Body of pancreas (tissue), 4 donors: ENCODE measurements around the gene PCDHGA7. TPM values are rescaled to one million over a fixed set of nuclear protein-coding genes. Genes with fewer than 3 reads are reported as not detected.
"Not testable (repeated sequence)": the region's sequence is repeated elsewhere in the genome, so short reads cannot be mapped to it uniquely, and the experiment has no call there.

Experiments
- ATAC-seq: fragments of 150-250 bp; one replicate; pipeline ENCODE4 v1.9.1; 2016
- DNase-seq, 4 donors: peaks; one replicate each; pipeline ENCODE4 v3.0.0-alpha.2; 2019
- H3K27ac ChIP-seq, 4 donors: fragments of 200-600 bp; sonication (generic); 1 replicate in 3 of 4; 2 replicates in 1 of 4; pipeline versions ENCODE4 v1.5.1 to v1.6.1; 2016 to 2019; ENCODE audit warnings: mild to moderate bottlenecking in 1 of 4, mixed read lengths in 1 of 4, moderate library complexity in 1 of 4
- H3K27me3 ChIP-seq, 2 donors: fragments of 200-600 bp; sonication (generic); one replicate each; pipeline ENCODE4 v1.6.0; 2016; ENCODE audit warnings: mild to moderate bottlenecking in 1 of 2
- H3K36me3 ChIP-seq, 2 donors: fragments of 200-600 bp; sonication (generic); replicated peaks in 1 of 2; 2 replicates each; pipeline ENCODE4 v1.5.1; 2016; ENCODE audit warnings: low read depth in 2 of 2; ENCODE audit not compliant: insufficient read depth in 1 of 2
- H3K4me1 ChIP-seq: fragments of 200-600 bp; sonication (generic); one replicate; pipeline ENCODE4 v1.6.0; 2016
- H3K4me3 ChIP-seq, 2 donors: fragments of 200-600 bp; sonication (generic); 1 replicate in 1 of 2; 2 replicates in 1 of 2; pipeline ENCODE4 v1.5.1; 2016 to 2019
- H3K9me3 ChIP-seq, 3 donors: fragments of 200-600 bp; sonication (generic); 1 replicate in 2 of 3; 2 replicates in 1 of 3; pipeline ENCODE4 v1.5.1; 2016
- CTCF ChIP-seq, 7 experiments: fragments of 450-650 bp in 4 of 7; fragments of 200-600 bp in 3 of 7; sonication (generic) in 3 of 7; IDR thresholded peaks; one replicate each; pipeline ENCODE4 v1.5.1; 2016 to 2019; ENCODE audit warnings: antibody characterized with exemption in 7 of 7
- POLR2A ChIP-seq, 3 donors: fragments of 450-650 bp; IDR thresholded peaks; one replicate each; pipeline ENCODE4 v1.6.1; 2016; ENCODE audit warnings: antibody characterized with exemption in 3 of 3, mild to moderate bottlenecking in 2 of 3
- WGBS, 2 donors: methylation state at CpG; one replicate each; pipeline ENCODE4 v1.1.5; 2017; 5-methylcytosine and 5-hydroxymethylcytosine counted together
- intact Hi-C: fragments of 100-400 bp; cut with DNase I; formaldehyde crosslinking; loops from one replicate; pipeline ENCODE4 v1.15.1; 2023
- total RNA-seq, 2 donors: library from RNA; depleted of rRNA; stranded (reverse); fragments of >200 nt; gene quantifications; one replicate each; pipeline ENCODE4 v1.1.0, GENCODE V29; 2016

The PCDHGA7 gene
- total RNA-seq, 2 donors from 2014 or later = 5.2 to 7.6 TPM

GRCh38 chr5:141413540-141414069, 31.1 kb downstream of the PCDHGA7 start:
- Histone ChIP-seq H3K36me3 (no peaks in the 10 kb centered on the region), H3K9me3 (peaks cover 0 to 70% (median 7%) of the 10 kb centered on the region in 3 donors), H3K4me1 (no peaks in the 10 kb centered on the region), H3K27me3 (no peaks in the 10 kb centered on the region), H3K27ac (no peak overlapping the region), H3K4me3 (no peak overlapping the region)
- intact Hi-C loops = loop anchor here (10.0 kb wide), 1 partner anchor 101 kb away; no protein-coding TSS in a partner anchor
- WGBS, 2 donors = 18 to 23% methylated on average over 24 to 25 of the region's 25 CpGs
- no peak for DNase-seq
- TF ChIP-seq CTCF (IDR thresholded peaks at IDR 0.05) (no peak), POLR2A (IDR thresholded peaks at IDR 0.05) (no peak)
- ATAC-seq = no peak

- not testable (repeated sequence) for ATAC-seq, DNase-seq, H3K4me1 ChIP-seq, H3K27ac ChIP-seq, H3K36me3 ChIP-seq, H3K27me3 ChIP-seq, H3K4me3 ChIP-seq
- 19 to 28% methylated on average over 26 to 46 of the region's 46 CpGs for WGBS, 2 donors
- H3K9me3 ChIP-seq = peaks cover 0 to 70% (median 9%) of the 10 kb centered on the region in 3 donors
- intact Hi-C loops = loop anchor here (10.0 kb wide), 1 partner anchor 100 kb away; no protein-coding TSS in a partner anchor
Observed at GRCh38 chr5:141414548-141415274, 32.2 kb downstream of the PCDHGA7 start.

- H3K4me3 ChIP-seq, H3K27me3 ChIP-seq, DNase-seq, ATAC-seq, H3K4me1 ChIP-seq, H3K27ac ChIP-seq, H3K36me3 ChIP-seq: not testable (repeated sequence)
- intact Hi-C loops = loop anchor here (10.0 kb wide), 1 partner anchor 100 kb away; no protein-coding TSS in a partner anchor
- WGBS, 2 donors = 13 to 30% methylated on average over 22 to 24 of the region's 24 CpGs
- H3K9me3 ChIP-seq = peaks cover 0 to 70% (median 8%) of the 10 kb centered on the region in 3 donors
Observed at GRCh38 chr5:141415275-141415618, 32.7 kb downstream of the PCDHGA7 start.

- intact Hi-C loops = loop anchor here (10.0 kb wide), 1 partner anchor 97 kb away; no protein-coding TSS in a partner anchor
- not testable (repeated sequence) for H3K36me3 ChIP-seq, H3K27ac ChIP-seq, H3K27me3 ChIP-seq, H3K4me1 ChIP-seq
- 5 to 9% methylated on average over 30 to 47 of the region's 47 CpGs for WGBS, 2 donors
- peaks cover 0 to 82% (median 8%) of the 10 kb centered on the region in 3 donors for H3K9me3 ChIP-seq
- TF ChIP-seq CTCF (IDR thresholded peaks at IDR 0.05) = peak in 6 of 7 experiments; percentile 25 to 65 (median 60)
- peak within 1 kb of the TSS in 1 of 2 donors; percentile 4 for H3K4me3 ChIP-seq
- DNase-seq = peak; percentile 54 to 72 (median 66)
- peak; percentile 82 for ATAC-seq
Observed at GRCh38 chr5:141417494-141418172, 35.1 kb downstream of the PCDHGA7 start, which contains the start of gene PCDHGB7. PCDHGB7 (plus strand) TSS chr5:141417677; CDS start chr5:141417860, 183 bp downstream.

- Histone ChIP-seq H3K4me3 (no peak overlapping the region), H3K4me1 (no peaks in the 10 kb centered on the region), H3K27me3 (no peaks in the 10 kb centered on the region), H3K9me3 (peaks cover 0 to 76% (median 11%) of the 10 kb centered on the region in 3 donors), H3K36me3 (no peaks in the 10 kb centered on the region), H3K27ac (no peak overlapping the region)
- intact Hi-C loops = loop anchor here (10.0 kb wide), 1 partner anchor 96 kb away; no protein-coding TSS in a partner anchor
- 17 to 30% methylated on average over 4 to 74 of the region's 74 CpGs for WGBS, 2 donors
- no peak for DNase-seq
- no peak for TF ChIP-seq CTCF (IDR thresholded peaks at IDR 0.05)
- no peak for TF ChIP-seq POLR2A (IDR thresholded peaks at IDR 0.05)
- ATAC-seq = no peak
Observed at GRCh38 chr5:141419074-141419880, 36.7 kb downstream of the PCDHGA7 start.
